Fibroblast of pulmonary artery (primary cell): ENCODE data around the gene SRP19.
"Not testable (repeated sequence)": the region's sequence is repeated elsewhere in the genome, so short reads cannot be mapped to it uniquely, and the experiment has no call there.

Source experiments
- DNase-seq: peaks from one replicate; pipeline ENCODE4 v3.0.0-alpha.2; 2010; ENCODE audit warnings: low read depth
- H3K4me3 ChIP-seq: replicated peaks from 2 replicates; pipeline ENCODE4 v1.5.1; 2011; ENCODE audit warnings: low read depth, mild to moderate bottlenecking, control low read depth, low read length, moderate library complexity
- TF ChIP-seq, protein P1 (sequence below): IDR thresholded peaks from 2 replicates; pipeline ENCODE4 v1.5.1; 2011; ENCODE audit warnings: mild to moderate bottlenecking, control low read depth, low read length, inconsistent platforms; ENCODE audit errors: missing control alignments

The SRP19 gene

DNA sequence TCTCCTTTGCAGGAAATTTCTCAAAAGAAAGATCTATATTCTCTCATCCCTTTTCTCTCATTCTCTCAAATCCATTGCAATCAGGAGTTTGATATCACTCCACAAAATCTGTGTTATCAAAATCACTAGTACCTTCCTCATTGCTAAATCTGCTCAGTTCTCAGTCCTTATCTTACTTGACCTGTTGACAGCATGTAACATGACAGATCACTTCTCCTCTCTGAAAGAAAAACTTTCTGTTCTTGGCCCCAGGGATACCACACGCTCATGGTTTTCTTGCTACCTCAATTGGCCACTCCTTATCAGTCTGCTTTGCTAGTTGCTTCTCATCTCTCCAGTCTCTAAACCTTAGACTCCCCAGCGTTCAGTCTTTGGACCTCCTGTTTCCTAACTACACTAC lies 22.1 kb downstream of the SRP19 start:
- DNase-seq, result no peak
- TF ChIP-seq, protein P1, sequence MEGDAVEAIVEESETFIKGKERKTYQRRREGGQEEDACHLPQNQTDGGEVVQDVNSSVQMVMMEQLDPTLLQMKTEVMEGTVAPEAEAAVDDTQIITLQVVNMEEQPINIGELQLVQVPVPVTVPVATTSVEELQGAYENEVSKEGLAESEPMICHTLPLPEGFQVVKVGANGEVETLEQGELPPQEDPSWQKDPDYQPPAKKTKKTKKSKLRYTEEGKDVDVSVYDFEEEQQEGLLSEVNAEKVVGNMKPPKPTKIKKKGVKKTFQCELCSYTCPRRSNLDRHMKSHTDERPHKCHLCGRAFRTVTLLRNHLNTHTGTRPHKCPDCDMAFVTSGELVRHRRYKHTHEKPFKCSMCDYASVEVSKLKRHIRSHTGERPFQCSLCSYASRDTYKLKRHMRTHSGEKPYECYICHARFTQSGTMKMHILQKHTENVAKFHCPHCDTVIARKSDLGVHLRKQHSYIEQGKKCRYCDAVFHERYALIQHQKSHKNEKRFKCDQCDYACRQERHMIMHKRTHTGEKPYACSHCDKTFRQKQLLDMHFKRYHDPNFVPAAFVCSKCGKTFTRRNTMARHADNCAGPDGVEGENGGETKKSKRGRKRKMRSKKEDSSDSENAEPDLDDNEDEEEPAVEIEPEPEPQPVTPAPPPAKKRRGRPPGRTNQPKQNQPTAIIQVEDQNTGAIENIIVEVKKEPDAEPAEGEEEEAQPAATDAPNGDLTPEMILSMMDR, result no peak

DNA sequence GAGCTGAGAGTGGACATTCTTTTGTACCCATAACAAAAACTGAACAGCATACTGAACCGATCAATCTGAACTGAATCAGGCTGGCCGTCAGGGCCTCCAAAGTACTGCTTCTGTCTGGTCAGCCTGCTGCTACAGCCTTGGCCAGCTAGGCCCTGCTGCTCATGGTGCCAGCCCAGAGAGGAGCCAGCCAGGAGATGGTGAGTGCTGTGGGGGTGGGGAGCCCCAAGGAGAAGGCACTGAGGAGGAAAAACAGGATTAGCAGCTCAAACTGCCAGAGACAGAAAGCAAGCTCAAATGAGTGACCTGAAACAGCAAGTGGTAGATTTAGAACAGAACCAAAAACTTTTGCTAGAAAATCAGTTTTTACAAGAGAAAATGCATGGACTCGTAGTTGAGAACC lies 23.9 kb downstream of the SRP19 start:
- TF ChIP-seq, protein P1, result no peak
- no peak for DNase-seq
- H3K4me3 ChIP-seq, result no peak overlapping the region

More for the DNA sequence above, 22.1 kb downstream of the SRP19 start:
- no peak overlapping the region for H3K4me3 ChIP-seq

DNA sequence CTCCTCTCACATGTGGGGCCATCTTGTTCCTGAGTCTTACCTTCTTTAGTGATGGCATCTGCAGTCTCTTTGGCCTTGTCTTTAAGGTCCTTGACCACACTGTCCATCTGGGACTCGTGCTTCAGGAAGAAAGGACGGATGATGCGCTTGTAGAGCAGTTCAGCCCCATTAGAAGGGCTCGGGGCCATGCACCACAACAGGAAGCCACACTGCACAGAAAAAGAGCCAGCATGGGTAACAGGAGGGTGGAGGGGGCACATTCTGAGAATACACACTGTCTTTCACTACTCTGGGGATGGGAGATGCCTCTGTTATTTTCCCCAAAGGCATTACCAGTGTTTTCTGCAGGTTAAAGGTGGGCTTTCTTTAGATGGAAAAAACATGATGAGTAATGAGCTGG lies 25.9 kb downstream of the SRP19 start:
- DNase-seq, result no peak
- TF ChIP-seq, protein P1, result no peak

DNA sequence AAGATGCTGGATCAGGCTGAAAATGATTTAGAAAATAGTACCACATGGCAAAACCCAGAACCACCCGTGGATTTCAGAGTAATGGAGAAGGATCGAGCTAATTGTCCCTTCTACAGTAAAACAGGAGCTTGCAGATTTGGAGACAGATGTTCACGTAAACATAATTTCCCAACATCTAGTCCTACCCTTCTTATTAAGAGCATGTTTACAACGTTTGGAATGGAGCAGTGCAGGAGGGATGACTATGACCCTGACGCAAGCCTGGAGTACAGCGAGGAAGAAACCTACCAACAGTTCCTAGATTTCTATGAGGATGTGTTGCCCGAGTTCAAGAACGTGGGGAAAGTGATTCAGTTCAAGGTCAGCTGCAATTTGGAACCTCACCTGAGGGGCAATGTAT lies 31.0 kb downstream of the SRP19 start:
- H3K4me3 ChIP-seq, DNase-seq: not testable (repeated sequence)

More for the DNA sequence above, 25.9 kb downstream of the SRP19 start:
- no peak overlapping the region for H3K4me3 ChIP-seq

DNA sequence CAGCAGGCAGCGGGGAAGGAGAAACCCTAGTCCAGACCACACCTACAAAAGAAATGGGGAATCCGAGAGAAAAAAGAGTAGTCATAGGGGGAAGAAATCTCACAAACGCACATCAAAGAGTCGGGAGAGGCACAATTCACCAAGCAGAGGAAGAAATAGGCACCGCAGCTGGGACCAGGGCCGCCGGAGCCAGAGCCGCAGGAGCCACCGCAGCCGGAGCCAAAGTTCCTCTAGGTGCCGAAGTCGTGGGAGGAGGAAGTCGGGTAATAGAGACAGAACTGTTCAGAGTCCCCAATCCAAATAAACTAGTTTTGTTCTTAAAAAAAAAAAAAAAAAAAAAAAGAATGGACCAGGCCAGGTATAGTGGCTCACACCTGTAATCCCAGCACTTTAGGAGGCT lies 31.7 kb downstream of the SRP19 start:
- DNase-seq, result no peak
- H3K4me3 ChIP-seq, result no peak overlapping the region
- TF ChIP-seq, protein P1, result no peak

DNA sequence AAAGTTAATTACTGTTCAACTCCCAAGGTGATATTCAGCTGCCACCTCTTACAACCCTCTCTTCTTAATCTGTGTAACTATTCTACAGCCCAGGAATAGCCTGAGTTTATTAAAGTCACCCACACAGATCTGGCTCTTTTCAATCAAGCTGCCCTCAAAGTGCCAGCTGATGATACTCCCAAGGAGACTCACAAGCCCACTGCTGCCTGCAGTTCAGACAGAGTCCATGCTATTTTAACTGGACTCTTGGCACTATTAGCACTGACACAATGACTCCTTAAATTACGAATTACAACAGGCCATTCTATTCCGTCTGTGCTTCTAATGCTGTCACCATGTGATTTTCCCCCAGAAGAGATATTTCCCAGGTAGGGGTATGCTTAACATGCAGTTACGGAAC lies 34.6 kb downstream of the SRP19 start:
- TF ChIP-seq, protein P1, result no peak
- DNase-seq, result no peak
- no peak overlapping the region for H3K4me3 ChIP-seq

DNA sequence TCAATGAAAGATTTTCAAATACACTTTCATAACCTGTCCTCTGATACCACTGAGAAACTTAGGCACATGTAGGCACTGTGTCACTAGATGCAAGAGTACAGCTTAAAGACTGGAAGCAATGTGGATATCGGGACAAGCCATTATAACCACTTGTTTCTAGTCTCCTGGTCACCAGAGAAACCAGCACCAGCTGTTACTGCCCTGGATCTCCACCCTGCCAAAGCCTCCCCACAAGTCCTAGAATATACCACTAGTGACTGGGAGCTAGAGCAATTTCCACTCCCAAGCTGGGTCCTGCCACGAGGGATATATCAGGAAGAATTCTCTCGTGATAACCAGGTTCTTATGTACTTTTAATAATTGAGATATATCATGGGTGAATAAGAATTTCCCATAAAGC lies 41.5 kb downstream of the SRP19 start:
- TF ChIP-seq, protein P1, result no peak
- no peak for DNase-seq
- H3K4me3 ChIP-seq, result no peak overlapping the region

DNA sequence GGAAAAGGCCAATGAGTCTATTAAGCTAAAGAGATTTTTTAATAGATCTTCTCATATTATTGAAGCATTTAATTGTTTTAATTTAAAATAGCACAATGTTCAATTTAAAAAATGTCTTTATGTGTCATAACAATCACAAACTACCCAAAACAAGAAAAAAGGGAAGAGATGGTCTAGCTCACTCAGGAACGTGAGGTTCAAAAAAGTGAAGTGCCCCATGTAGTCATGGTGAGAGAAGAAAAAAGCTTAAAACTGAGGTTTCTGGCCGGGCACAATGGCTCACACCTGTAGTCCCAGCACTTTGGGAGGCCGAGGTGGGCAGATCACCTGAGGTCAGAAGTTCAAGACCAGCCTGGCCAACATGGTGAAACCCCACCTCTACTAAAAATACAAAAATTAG lies 43.9 kb downstream of the SRP19 start:
- DNase-seq, H3K4me3 ChIP-seq: not testable (repeated sequence)
